PC-3 (cell line): ENCODE data around the gene TMCO6. TPM values are rescaled to one million over a fixed set of nuclear protein-coding genes. Genes with fewer than 3 reads are reported as not detected.

Experiments used
- ATAC-seq: fragments of 200-7000 bp; cut with Tn5 transposase; 2 replicates; pipeline ENCODE4 v1.9.1; 2020; ENCODE audit warnings: mild to moderate bottlenecking, moderate library complexity
- BruUV-seq: library from RNA; stranded (reverse); fragments of 400-500 nt; replicated peaks from 2 replicates; lab custom pipeline; 2021; lab: Mats Ljungman, UMichigan
- CTCF ChIA-PET: fragments of 300-600 bp; sonication (Branson Sonifier 250); formaldehyde crosslinking; loops from one replicate; lab custom pipeline; 2022; ENCODE audit warnings: antibody characterized with exemption; lab: Charles Lee
- POLR2A ChIA-PET: fragments of 300-600 bp; sonication (Branson Sonifier 250); formaldehyde crosslinking; loops from one replicate; lab custom pipeline; 2022; ENCODE audit warnings: antibody characterized with exemption; ENCODE audit not compliant: unreplicated experiment; lab: Charles Lee
- DNase-seq: peaks from one replicate; pipeline ENCODE4 v3.0.0-alpha.2; 2015
- H2AFZ ChIP-seq: fragments of 300-600 bp; sonication (generic); 2 replicates; pipeline ENCODE4 v1.6.0; 2016; ENCODE audit warnings: antibody characterized with exemption, low read length
- H3F3A ChIP-seq: fragments of 300-600 bp; sonication (generic); one replicate; pipeline ENCODE4 v1.6.0; 2017; ENCODE audit warnings: antibody characterized with exemption, low read length, control low read depth, mild to moderate bottlenecking; ENCODE audit not compliant: unreplicated experiment
- H3K27ac ChIP-seq: fragments of 300-600 bp; sonication (generic); 2 replicates; pipeline ENCODE4 v1.5.1; 2016; ENCODE audit warnings: mild to moderate bottlenecking, low read length
- H3K27me3 ChIP-seq: fragments of 300-600 bp; sonication (generic); 2 replicates; pipeline ENCODE4 v1.6.1; 2016; ENCODE audit warnings: low read length, mixed read lengths
- H3K36me3 ChIP-seq: fragments of 300-600 bp; sonication (generic); 2 replicates; pipeline ENCODE4 v1.6.1; 2016; ENCODE audit warnings: low read depth, mixed run types, low read length, mixed read lengths
- H3K4me1 ChIP-seq: fragments of 300-600 bp; sonication (generic); 2 replicates; pipeline ENCODE4 v1.5.1; 2016; ENCODE audit warnings: low read length; ENCODE audit not compliant: insufficient read depth
- H3K4me2 ChIP-seq: fragments of 300-600 bp; sonication (generic); 2 replicates; pipeline ENCODE4 v1.6.0; 2016; ENCODE audit warnings: low read length
- H3K4me3 ChIP-seq: fragments of 300-600 bp; sonication (generic); 2 replicates; pipeline ENCODE4 v1.5.1; 2016; ENCODE audit warnings: mild to moderate bottlenecking, low read length, mixed read lengths
- H3K79me2 ChIP-seq: fragments of 300-600 bp; sonication (generic); 2 replicates; pipeline ENCODE4 v1.6.1; 2017; ENCODE audit warnings: low read length, mixed read lengths
- H3K9ac ChIP-seq: fragments of 300-600 bp; sonication (generic); 2 replicates; pipeline ENCODE4 v1.6.0; 2016; ENCODE audit warnings: mild to moderate bottlenecking, low read length
- H3K9me2 ChIP-seq: fragments of 300-600 bp; sonication (generic); replicated peaks from 2 replicates; pipeline ENCODE4 v1.6.1; 2016; ENCODE audit warnings: mixed run types, low read length, mixed read lengths
- H3K9me3 ChIP-seq: fragments of 300-600 bp; sonication (generic); 2 replicates; pipeline ENCODE4 v1.6.1; 2016; ENCODE audit warnings: low read length, mixed read lengths
- H4K20me1 ChIP-seq: fragments of 300-600 bp; sonication (generic); 2 replicates; pipeline ENCODE4 v1.6.1; 2016; ENCODE audit warnings: low read length, mixed read lengths
- CTCF ChIP-seq: fragments of 300-600 bp; sonication (generic); conservative IDR thresholded peaks from 2 replicates; pipeline ENCODE4 v1.5.1; 2017; ENCODE audit warnings: antibody characterized with exemption, low read depth, mild to moderate bottlenecking, low read length
- EZH2 ChIP-seq: fragments of 300-600 bp; sonication (generic); IDR thresholded peaks from one replicate; pipeline ENCODE4 v1.6.1; 2017; ENCODE audit warnings: antibody characterized with exemption, mild to moderate bottlenecking, low read length; ENCODE audit not compliant: unreplicated experiment
- EZH2phosphoT487 ChIP-seq: fragments of 300-600 bp; sonication (generic); IDR thresholded peaks from 2 replicates; pipeline ENCODE4 v1.6.1; 2018; ENCODE audit warnings: mild to moderate bottlenecking, antibody characterized with exemption, low read length, borderline replicate concordance
- intact Hi-C: fragments of 100-400 bp; cut with micrococcal nuclease; formaldehyde crosslinking; loops from 2 replicates; pipeline ENCODE4 v1.9.0; 2023
- total RNA-seq: library from RNA; depleted of rRNA; stranded (reverse); fragments of >200 nt; gene quantifications from 2 replicates; pipeline ENCODE4 v1.2.3, GENCODE V29; 2014

TMCO6 gene
- total RNA-seq, 1 experiment from 2014 or later: 16.5 TPM

- no peaks in the 10 kb centered on the region for H3K9me3 ChIP-seq
- no peaks in the 10 kb centered on the region for H4K20me1 ChIP-seq
- no peaks in the 10 kb centered on the region for H3K79me2 ChIP-seq
- H3K36me3 ChIP-seq: peaks cover 8% of the 10 kb centered on the region
- ATAC-seq (peak; percentile 32), DNase-seq (no peak)
- H3K9ac ChIP-seq: no peak overlapping the region
- ChIA-PET CTCF (no interaction called here), POLR2A (no interaction called here)
- no peaks in the 10 kb centered on the region for H3K4me1 ChIP-seq
- TSS peak; percentile 54 for BruUV-seq
- TF ChIP-seq EZH2phosphoT487: no peak
- no peak for TF ChIP-seq CTCF
- no peak for TF ChIP-seq EZH2
- no peak overlapping the region for H3K27ac ChIP-seq
- H3K4me3 ChIP-seq: no peak overlapping the region
- no peaks in the 10 kb centered on the region for H3F3A ChIP-seq
- no peak overlapping the region for H3K4me2 ChIP-seq
- no peaks in the 10 kb centered on the region for H3K27me3 ChIP-seq
- H3K9me2 ChIP-seq: no peaks in the 10 kb centered on the region
- intact Hi-C loops: no loop called here
- no peak overlapping the region for H2AFZ ChIP-seq
These were observed 35.0 kb downstream of the TMCO6 start for GRCh38 chr5:140674211-140674610.

- no peak; the same call in 1 of the 2 replicates for ATAC-seq
- H3K9ac ChIP-seq: no peak overlapping the region
- H3K4me2 ChIP-seq: no peak overlapping the region
- TF ChIP-seq EZH2: no peak
- no peak for TF ChIP-seq EZH2phosphoT487
- TF ChIP-seq CTCF: no peak
- H4K20me1 ChIP-seq: no peaks in the 10 kb centered on the region
- no peaks in the 10 kb centered on the region for H3K9me3 ChIP-seq
- ChIA-PET CTCF (no interaction called here), POLR2A (interaction anchor here (0.6 kb wide), 1 partner anchor 1855 kb away, joined by 4 read pairs; no protein-coding TSS in a partner anchor)
- BruUV-seq: no TSS peak
- H2AFZ ChIP-seq: no peak overlapping the region
- no peaks in the 10 kb centered on the region for H3K27me3 ChIP-seq
- no peaks in the 10 kb centered on the region for H3F3A ChIP-seq
- H3K27ac ChIP-seq: no peak overlapping the region
- H3K79me2 ChIP-seq: no peaks in the 10 kb centered on the region
- H3K36me3 ChIP-seq: peaks cover 4% of the 10 kb centered on the region; the same call in 1 of the 2 replicates
- H3K4me3 ChIP-seq: no peak overlapping the region
- no peak for DNase-seq
- intact Hi-C loops: no loop called here
- H3K4me1 ChIP-seq: no peaks in the 10 kb centered on the region
- H3K9me2 ChIP-seq: no peaks in the 10 kb centered on the region
These were observed 35.4 kb downstream of the TMCO6 start for GRCh38 chr5:140674629-140675028.

GRCh38 chr5:140677947-140678346 is 38.7 kb downstream of the TMCO6 start:
- no peaks in the 10 kb centered on the region for H3K4me1 ChIP-seq
- H3K36me3 ChIP-seq: peaks cover 5% of the 10 kb centered on the region; the same call in 1 of the 2 replicates
- no peak overlapping the region for H3K4me3 ChIP-seq
- H3K27ac ChIP-seq: no peak overlapping the region
- ChIA-PET POLR2A (no interaction called here), CTCF (no interaction called here)
- H3F3A ChIP-seq: no peaks in the 10 kb centered on the region
- no peak for TF ChIP-seq EZH2phosphoT487
- TF ChIP-seq EZH2: no peak
- no peak for TF ChIP-seq CTCF
- H3K9ac ChIP-seq: no peak overlapping the region
- H3K9me3 ChIP-seq: no peaks in the 10 kb centered on the region
- intact Hi-C loops: no loop called here
- H4K20me1 ChIP-seq: no peaks in the 10 kb centered on the region
- ATAC-seq: no peak
- no TSS peak for BruUV-seq
- no peaks in the 10 kb centered on the region for H3K79me2 ChIP-seq
- no peak overlapping the region for H3K4me2 ChIP-seq
- DNase-seq: no peak
- no peak overlapping the region for H2AFZ ChIP-seq
- H3K9me2 ChIP-seq: no peaks in the 10 kb centered on the region
- H3K27me3 ChIP-seq: no peaks in the 10 kb centered on the region
